Left kidney (tissue), 8 donors: ENCODE measurements around the gene SBSN. TPM values are rescaled to one million over a fixed set of nuclear protein-coding genes. Genes with fewer than 3 reads are reported as not detected.

Source experiments
- DNase-seq: peaks from one replicate; pipeline ENCODE4 v3.0.0-alpha.2; 2013
- long read RNA-seq, 8 donors: transcript quantifications; one replicate each; lab custom pipeline, GENCODE V29; 2026
- polyA plus RNA-seq: library from polyadenylated mRNA; unstranded; fragments of 120-200 nt; gene quantifications from one replicate; pipeline ENCODE4 v1.2.1, GENCODE V29; 2013; ENCODE audit not compliant: insufficient read length

SBSN gene
- not detected for polyA plus RNA-seq
- long read RNA-seq, donor 1 = 0 reads
- long read RNA-seq, donor 2 = 0 reads
- long read RNA-seq, donor 3 = 0 reads
- long read RNA-seq, donor 4 = 0 reads
- long read RNA-seq, donor 5 = 0 reads
- long read RNA-seq, donor 6 = 0 reads
- long read RNA-seq, donor 7 = 0 reads
- long read RNA-seq, donor 8 = 0 reads

GRCh38 chr19:35528218-35529038, at the start of gene SBSN:
TSS of gene SBSN (minus strand) at chr19:35528311. CDS start at chr19:35528281, 30 bp downstream.
- no peak for DNase-seq

- DNase-seq = no peak
Measured at GRCh38 chr19:35571406-35571965, 43.4 kb upstream of the SBSN start.

- DNase-seq = no peak
Measured at GRCh38 chr19:35569281-35569781, 41.2 kb upstream of the SBSN start.

GRCh38 chr19:35566738-35567137, 38.6 kb upstream of the SBSN start:
- DNase-seq = no peak

- no peak for DNase-seq
Measured at GRCh38 chr19:35565016-35565856, 37.1 kb upstream of the SBSN start.

- DNase-seq = no peak
Measured at GRCh38 chr19:35563207-35563829, 35.2 kb upstream of the SBSN start, which contains the start of gene ATP4A. TSS of gene ATP4A (minus strand) at chr19:35563658. CDS start at chr19:35563629, 29 bp downstream.

GRCh38 chr19:35562776-35563175, 34.7 kb upstream of the SBSN start:
- DNase-seq = no peak

- no peak for DNase-seq
Measured at GRCh38 chr19:35562336-35562735, 34.2 kb upstream of the SBSN start.

- DNase-seq = no peak
Measured at GRCh38 chr19:35561436-35561835, 33.3 kb upstream of the SBSN start.

- DNase-seq = no peak
Measured at GRCh38 chr19:35560677-35561076, 32.6 kb upstream of the SBSN start.

- DNase-seq = no peak
Measured at GRCh38 chr19:35560271-35560670, 32.2 kb upstream of the SBSN start.

- DNase-seq = no peak
Measured at GRCh38 chr19:35559781-35560180, 31.7 kb upstream of the SBSN start.

- no peak for DNase-seq
Measured at GRCh38 chr19:35559281-35559659, 31.2 kb upstream of the SBSN start.

GRCh38 chr19:35558400-35559280, 30.5 kb upstream of the SBSN start:
- DNase-seq = no peak

GRCh38 chr19:35557539-35558399, 29.7 kb upstream of the SBSN start:
- DNase-seq = peak; percentile 67

GRCh38 chr19:35556846-35557538, 28.9 kb upstream of the SBSN start:
- DNase-seq = no peak

- DNase-seq = no peak
Measured at GRCh38 chr19:35556025-35556590, 28.0 kb upstream of the SBSN start.

- DNase-seq = no peak
Measured at GRCh38 chr19:35555301-35556005, 27.3 kb upstream of the SBSN start.
